Neural cell (in vitro differentiated cells): Measurements from ENCODE around the gene CLEC20A. TPM values are rescaled to one million over a fixed set of nuclear protein-coding genes. Genes with fewer than 3 reads are reported as not detected.

ENCODE experiments used
- H2AFZ ChIP-seq: fragments of 200-600, 300-800 bp; sonication (generic), shearing (Covaris generic); 2 replicates; pipeline ENCODE4 v1.6.0; 2014; ENCODE audit warnings: low read depth, mild to moderate bottlenecking, antibody characterized with exemption, low read length, moderate library complexity
- H3F3A ChIP-seq: fragments of 200-600 bp; shearing (Covaris generic); 2 replicates; pipeline ENCODE4 v1.6.1; 2016; ENCODE audit warnings: mild to moderate bottlenecking, moderate library complexity, mixed read lengths, antibody characterized with exemption, low read length; ENCODE audit not compliant: insufficient read depth, poor library complexity, severe bottlenecking
- H3K27ac ChIP-seq: fragments of 200-600, 300-800 bp; sonication (generic), shearing (Covaris generic); 2 replicates; pipeline ENCODE4 v1.5.1; 2014; ENCODE audit warnings: mild to moderate bottlenecking, low read length, moderate library complexity
- H3K27me3 ChIP-seq: fragments of 300-800, 200-600 bp; sonication (generic), shearing (Covaris generic); 2 replicates; pipeline ENCODE4 v1.6.0; 2014; ENCODE audit warnings: mild to moderate bottlenecking, low read depth, low read length, moderate library complexity; ENCODE audit not compliant: insufficient read depth
- H3K36me3 ChIP-seq: fragments of 300-800, 200-600 bp; sonication (generic), shearing (Covaris generic); 2 replicates; pipeline ENCODE4 v1.5.1; 2014; ENCODE audit warnings: mild to moderate bottlenecking, antibody characterized with exemption, low read length, moderate library complexity; ENCODE audit not compliant: insufficient read depth
- H3K4me2 ChIP-seq: fragments of 300-800, 200-600 bp; sonication (generic), shearing (Covaris generic); 2 replicates; pipeline ENCODE4 v1.6.0; 2014; ENCODE audit warnings: mild to moderate bottlenecking, low read length
- H3K4me3 ChIP-seq: fragments of 300-800, 200-600 bp; sonication (generic), shearing (Covaris generic); 2 replicates; pipeline ENCODE4 v1.5.1; 2014; ENCODE audit warnings: mild to moderate bottlenecking, low read length, moderate library complexity
- H3K79me2 ChIP-seq: fragments of 200-600 bp; shearing (Covaris generic); replicated peaks from 2 replicates; pipeline ENCODE4 v1.6.0; 2014; ENCODE audit warnings: mild to moderate bottlenecking, low read length, moderate library complexity; ENCODE audit not compliant: insufficient read depth
- H3K9ac ChIP-seq: fragments of 300-800, 200-600 bp; sonication (generic), shearing (Covaris generic); 2 replicates; pipeline ENCODE4 v1.6.1; 2016; ENCODE audit warnings: mild to moderate bottlenecking, low read length, mixed read lengths
- H3K9me2 ChIP-seq: fragments of 200-600 bp; shearing (Covaris generic); 2 replicates; pipeline ENCODE4 v1.6.1; 2016; ENCODE audit warnings: mild to moderate bottlenecking, low read length, mixed read lengths; ENCODE audit not compliant: insufficient read depth
- H3K9me3 ChIP-seq: fragments of 200-600, 300-800 bp; sonication (generic), shearing (Covaris generic); 2 replicates; pipeline ENCODE4 v1.6.1; 2016; ENCODE audit warnings: mild to moderate bottlenecking, mixed run types, low read length, moderate library complexity, mixed read lengths
- H4K20me1 ChIP-seq: fragments of 200-600 bp; shearing (Covaris generic); 2 replicates; pipeline ENCODE4 v1.6.1; 2016; ENCODE audit warnings: mild to moderate bottlenecking, mixed run types; ENCODE audit not compliant: insufficient read depth
- CTCF ChIP-seq: fragments of 450-650 bp; IDR thresholded peaks from 2 replicates; pipeline ENCODE4 v1.5.1; 2014; ENCODE audit warnings: antibody characterized with exemption, mild to moderate bottlenecking, moderate library complexity; ENCODE audit not compliant: poor library complexity, severe bottlenecking
- EP300 ChIP-seq: fragments of 450-650 bp; conservative IDR thresholded peaks from 2 replicates; pipeline ENCODE4 v1.6.1; 2014; ENCODE audit warnings: antibody characterized with exemption, mild to moderate bottlenecking, moderate library complexity; ENCODE audit not compliant: poor library complexity, severe bottlenecking
- EZH2 ChIP-seq: fragments of 200-600, 300-800 bp; shearing (Covaris generic), sonication (generic); IDR thresholded peaks from 2 replicates; pipeline ENCODE4 v1.6.1; 2014; ENCODE audit warnings: antibody characterized with exemption, low read length, borderline replicate concordance, mild to moderate bottlenecking; ENCODE audit not compliant: insufficient read depth, poor library complexity, severe bottlenecking
- MXI1 ChIP-seq: fragments of 450-650 bp; conservative IDR thresholded peaks from 2 replicates; pipeline ENCODE4 v1.6.1; 2014; ENCODE audit warnings: antibody characterized with exemption, mild to moderate bottlenecking; ENCODE audit not compliant: poor library complexity, severe bottlenecking
- POLR2AphosphoS5 ChIP-seq: IDR thresholded peaks from 2 replicates; pipeline ENCODE4 v1.6.1; 2012
- RAD21 ChIP-seq: fragments of 450-650 bp; conservative IDR thresholded peaks from 2 replicates; pipeline ENCODE4 v1.6.1; 2014; ENCODE audit warnings: antibody characterized with exemption, mild to moderate bottlenecking, moderate library complexity
- REST ChIP-seq: IDR thresholded peaks from 2 replicates; pipeline ENCODE4 v1.6.1; 2012; ENCODE audit warnings: borderline replicate concordance
- SMC3 ChIP-seq: fragments of 450-650 bp; conservative IDR thresholded peaks from 2 replicates; pipeline ENCODE4 v1.6.1; 2014; ENCODE audit warnings: antibody characterized with exemption, mild to moderate bottlenecking, moderate library complexity; ENCODE audit not compliant: poor library complexity
- TAF1 ChIP-seq: IDR thresholded peaks from 2 replicates; pipeline ENCODE4 v1.6.1; 2012; ENCODE audit warnings: low read depth
- polyA plus RNA-seq: library from polyadenylated mRNA; depleted of rRNA; stranded (reverse); fragments of >200 nt; gene quantifications from 2 replicates; pipeline ENCODE4 v1.2.3, GENCODE V29; 2014

CLEC20A gene
- polyA plus RNA-seq, 1 donor from 2014 or later = 0.78 TPM

DNA sequence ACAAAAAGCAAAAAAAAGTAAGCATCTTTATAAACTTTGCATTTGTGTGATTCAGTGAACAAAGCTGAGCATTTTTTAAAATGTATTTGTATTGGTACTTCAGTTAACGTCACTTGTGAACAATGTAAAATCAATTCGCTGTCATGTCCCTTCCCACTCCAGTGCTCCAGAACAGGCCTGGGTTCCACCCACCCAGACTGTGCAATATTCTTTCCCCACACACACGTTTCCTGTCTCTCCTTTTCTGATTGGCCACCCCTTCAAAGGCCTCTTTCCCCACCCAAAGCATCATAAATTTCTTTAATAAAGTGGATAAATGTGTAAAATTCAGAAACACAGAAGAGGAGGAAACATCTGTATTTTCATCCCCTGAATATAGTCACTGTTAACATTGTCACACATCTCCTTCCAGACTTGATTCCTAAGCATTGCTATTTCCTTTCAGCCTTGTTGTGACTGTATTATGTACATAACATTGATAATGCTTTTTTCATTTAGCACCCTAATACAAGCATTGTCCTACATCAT is 12.0 kb downstream of the CLEC20A start:
- Histone ChIP-seq H3F3A (no peaks in the 10 kb centered on the region), H3K9me3 (no peaks in the 10 kb centered on the region), H3K36me3 (no peaks in the 10 kb centered on the region), H3K9ac (no peak overlapping the region), H3K4me2 (no peak overlapping the region), H3K4me3 (no peak overlapping the region), H2AFZ (no peak overlapping the region), H4K20me1 (no peaks in the 10 kb centered on the region), H3K9me2 (no peaks in the 10 kb centered on the region), H3K79me2 (no peaks in the 10 kb centered on the region), H3K27me3 (no peaks in the 10 kb centered on the region), H3K27ac (no peak overlapping the region)
- no peak for TF ChIP-seq EZH2
- no peak for TF ChIP-seq SMC3
- no peak for TF ChIP-seq EP300
- no peak for TF ChIP-seq CTCF
- TF ChIP-seq REST = no peak
- no peak for TF ChIP-seq MXI1
- no peak for TF ChIP-seq RAD21
- no peak for TF ChIP-seq TAF1
- no peak for TF ChIP-seq POLR2AphosphoS5

GRCh38 chr1:178483251-178483957 is 13.4 kb downstream of the CLEC20A start:
- no peak for TF ChIP-seq REST
- TF ChIP-seq CTCF = no peak
- no peak for TF ChIP-seq EP300
- no peak for TF ChIP-seq MXI1
- TF ChIP-seq RAD21 = no peak
- TF ChIP-seq EZH2 = no peak
- Histone ChIP-seq H3K4me3 (no peak overlapping the region), H3K9me2 (no peaks in the 10 kb centered on the region), H3K27ac (no peak overlapping the region), H3K4me2 (no peak overlapping the region), H3K79me2 (no peaks in the 10 kb centered on the region), H2AFZ (no peak overlapping the region), H3K27me3 (no peaks in the 10 kb centered on the region), H3F3A (no peaks in the 10 kb centered on the region), H3K9me3 (no peaks in the 10 kb centered on the region), H4K20me1 (no peaks in the 10 kb centered on the region), H3K9ac (no peak overlapping the region), H3K36me3 (no peaks in the 10 kb centered on the region)
